Measurements from ENCODE around the gene RNU1-4.
"Not testable (repeated sequence)": the region's sequence is repeated elsewhere in the genome, so short reads cannot be mapped to it uniquely, and the experiment has no call there.

GRCh38 chr1:16703602-16704001, 36.7 kb upstream of the RNU1-4 start:
- TF ChIP-seq, protein P1, sequence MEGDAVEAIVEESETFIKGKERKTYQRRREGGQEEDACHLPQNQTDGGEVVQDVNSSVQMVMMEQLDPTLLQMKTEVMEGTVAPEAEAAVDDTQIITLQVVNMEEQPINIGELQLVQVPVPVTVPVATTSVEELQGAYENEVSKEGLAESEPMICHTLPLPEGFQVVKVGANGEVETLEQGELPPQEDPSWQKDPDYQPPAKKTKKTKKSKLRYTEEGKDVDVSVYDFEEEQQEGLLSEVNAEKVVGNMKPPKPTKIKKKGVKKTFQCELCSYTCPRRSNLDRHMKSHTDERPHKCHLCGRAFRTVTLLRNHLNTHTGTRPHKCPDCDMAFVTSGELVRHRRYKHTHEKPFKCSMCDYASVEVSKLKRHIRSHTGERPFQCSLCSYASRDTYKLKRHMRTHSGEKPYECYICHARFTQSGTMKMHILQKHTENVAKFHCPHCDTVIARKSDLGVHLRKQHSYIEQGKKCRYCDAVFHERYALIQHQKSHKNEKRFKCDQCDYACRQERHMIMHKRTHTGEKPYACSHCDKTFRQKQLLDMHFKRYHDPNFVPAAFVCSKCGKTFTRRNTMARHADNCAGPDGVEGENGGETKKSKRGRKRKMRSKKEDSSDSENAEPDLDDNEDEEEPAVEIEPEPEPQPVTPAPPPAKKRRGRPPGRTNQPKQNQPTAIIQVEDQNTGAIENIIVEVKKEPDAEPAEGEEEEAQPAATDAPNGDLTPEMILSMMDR (IDR thresholded peaks at IDR 0.05) = not testable (repeated sequence)
- TF ChIP-seq POLR2AphosphoS5, POLR2A (IDR thresholded peaks at IDR 0.05): not testable (repeated sequence)

Data from prostate gland (tissue), 2 donors.